Measurements from ENCODE around the gene FGF13. TPM values are rescaled to one million over a fixed set of nuclear protein-coding genes. Genes with fewer than 3 reads are reported as not detected.

FGF13 gene
- total RNA-seq, 5 donors from 2014 or later (not counting 1 experiment from before 2014, with no cell fraction given): 0.16 TPM; not detected in 4

DNA sequence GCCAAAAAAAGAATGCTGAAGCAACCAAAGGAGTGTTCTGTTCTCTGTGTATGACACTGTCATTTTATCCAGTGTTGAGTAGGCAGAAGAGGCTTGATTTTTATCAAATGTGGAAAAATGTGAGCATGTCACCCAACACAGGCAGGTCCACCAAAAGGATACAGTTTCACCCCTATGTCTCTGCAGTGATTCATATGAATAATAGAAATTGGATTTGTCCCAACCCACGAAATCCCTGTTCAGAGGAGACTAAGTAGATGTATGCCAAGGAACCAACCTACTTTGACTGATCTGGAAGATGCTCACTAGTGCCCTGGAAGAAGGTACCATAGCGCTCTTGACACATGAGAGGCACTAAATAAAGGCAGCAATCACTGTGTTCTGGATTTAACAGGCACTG is 72.5 kb downstream of the FGF13 start:
- DNase-seq (no peak), ATAC-seq (replicated peaks in 1 of 4) (no peak)
- ChIA-PET POLR2A (no interaction called here), CTCF (no interaction called here)
- no CpG with 5 or more reads among the region's 2 CpGs for WGBS (ENCODE audit: insufficient coverage)
- Histone ChIP-seq H3K9me3 (no peaks in the 10 kb centered on the region), H3K4me3 (ENCODE audit: control insufficient read depth in 1 of 2, extremely low read depth in 1 of 2, low read length in 1 of 2) (no peak overlapping the region), H3K4me1 (ENCODE audit: control insufficient read depth in 1 of 2, extremely low read depth in 1 of 2, insufficient read depth in 2 of 2, low read length in 2 of 2) (no peaks in the 10 kb centered on the region), H3K27me3 (replicated peaks in 1 of 2; ENCODE audit: control insufficient read depth in 2 of 2, extremely low read depth in 1 of 2, insufficient read depth in 2 of 2, low read length in 1 of 2) (no peaks in the 10 kb centered on the region), H3K27ac (ENCODE audit: low read length) (no peak overlapping the region), H3K36me3 (ENCODE audit: control insufficient read depth in 2 of 2, extremely low read depth in 1 of 2, insufficient read depth in 1 of 2, low read length in 1 of 2) (no peaks in the 10 kb centered on the region)
- Mint-ChIP-seq H3K27ac (no peak overlapping the region), H3K9me3 (no peaks in the 10 kb centered on the region), H3K36me3 (no peaks in the 10 kb centered on the region), H3K4me1 (no peaks in the 10 kb centered on the region), H3K27me3 (peaks cover 0 to 13% of the 10 kb centered on the region in 2 donors), H3K4me3 (no peak overlapping the region)
